Thymus (tissue), 14 donors: ENCODE results near the gene SKI. TPM values are rescaled to one million over a fixed set of nuclear protein-coding genes. Genes with fewer than 3 reads are reported as not detected.
A peak's percentile ranks its signal among the peaks of the same experiment; 100 is the strongest.

Experiments
- DNase-seq, 9 donors: peaks; one replicate each; pipeline ENCODE4 v3.0.0-alpha.2; 2013; ENCODE audit warnings: low spot score in 9 of 9, low read depth in 6 of 9, missing footprints in 1 of 9
- H3K27ac ChIP-seq, 2 donors: one replicate each; pipeline ENCODE4 v1.5.1; 2013; ENCODE audit warnings: control low read depth in 1 of 2, low read depth in 1 of 2, low read length in 1 of 2, mild to moderate bottlenecking in 1 of 2, moderate library complexity in 1 of 2
- H3K27me3 ChIP-seq, 2 donors: one replicate each; pipeline ENCODE4 v1.5.1; 2013; ENCODE audit warnings: low read length in 1 of 2; ENCODE audit not compliant: control insufficient read depth in 2 of 2, insufficient read depth in 1 of 2
- H3K36me3 ChIP-seq, 2 donors: one replicate each; pipeline ENCODE4 v1.5.1; 2013; ENCODE audit warnings: low read length in 1 of 2, mild to moderate bottlenecking in 1 of 2, moderate library complexity in 1 of 2; ENCODE audit not compliant: control insufficient read depth in 2 of 2, insufficient read depth in 2 of 2
- H3K4me1 ChIP-seq, 2 donors: one replicate each; pipeline ENCODE4 v1.5.1; 2013; ENCODE audit warnings: low read length in 2 of 2; ENCODE audit not compliant: control insufficient read depth in 2 of 2, insufficient read depth in 2 of 2
- H3K4me3 ChIP-seq, 2 donors: one replicate each; pipeline ENCODE4 v1.5.1; 2013; ENCODE audit warnings: low read length in 2 of 2, control low read depth in 1 of 2, mild to moderate bottlenecking in 1 of 2
- H3K9me3 ChIP-seq, 2 donors: one replicate each; pipeline ENCODE4 v1.5.1; 2013; ENCODE audit warnings: low read length in 1 of 2, mild to moderate bottlenecking in 1 of 2; ENCODE audit not compliant: control insufficient read depth in 2 of 2, insufficient read depth in 1 of 2
- WGBS: extraction: QIAGEN DNeasy Blood & Tissue Kit; methylation state at CpG from one replicate; pipeline ENCODE4 v1.1.7; 2013; 5-methylcytosine and 5-hydroxymethylcytosine counted together
- long read RNA-seq, 10 donors: transcript quantifications; one replicate each; lab custom pipeline, GENCODE V29; 2026
- polyA plus RNA-seq: library from polyadenylated mRNA; stranded (reverse); fragments of 200-250 nt; gene quantifications from one replicate; pipeline ENCODE4 v1.2.3, GENCODE V29; 2013
- total RNA-seq: library from RNA; stranded (reverse); fragments of 120-200 nt; gene quantifications from one replicate; pipeline ENCODE4 v1.2.4, GENCODE V29; 2013
- donor health status: healthy.

SKI gene
- 5.3 TPM for total RNA-seq
- polyA plus RNA-seq, result 16.4 TPM
- long read RNA-seq, donor 1, result 0 reads
- long read RNA-seq, donor 2, full-length matches to known transcripts, result 3 of 8 reads
- long read RNA-seq, donor 2, partial matches to known transcripts, result 5 of 8 reads
- long read RNA-seq, donor 2, other reads (novel, unspliced or antisense), result 0 of 8 reads
- long read RNA-seq, donor 3, result 0 reads
- long read RNA-seq, donor 4, full-length matches to known transcripts, result 1 of 1 reads
- long read RNA-seq, donor 4, partial matches to known transcripts, result 0 of 1 reads
- long read RNA-seq, donor 4, other reads (novel, unspliced or antisense), result 0 of 1 reads
- long read RNA-seq, donor 5, partial matches to known transcripts, result 13 of 13 reads
- long read RNA-seq, donor 5, other reads (novel, unspliced or antisense), result 0 of 13 reads
- long read RNA-seq, donor 6, result 0 reads
- long read RNA-seq, donor 7, result 0 reads
- long read RNA-seq, donor 8, result 0 reads
- long read RNA-seq, donor 9, full-length matches to known transcripts, result 2 of 2 reads
- long read RNA-seq, donor 9, partial matches to known transcripts, result 0 of 2 reads
- long read RNA-seq, donor 9, other reads (novel, unspliced or antisense), result 0 of 2 reads
- long read RNA-seq, donor 10, full-length matches to known transcripts, result 1 of 1 reads
- long read RNA-seq, donor 10, partial matches to known transcripts, result 0 of 1 reads
- long read RNA-seq, donor 10, other reads (novel, unspliced or antisense), result 0 of 1 reads

- under 1% methylated on average over 99 of the region's 100 CpGs for WGBS
- H3K27ac ChIP-seq, result peak within 1 kb of the TSS in 1 of 2 donors; percentile 96
- H3K4me3 ChIP-seq, result peak within 1 kb of the TSS; percentile 55 to 73
- H3K36me3 ChIP-seq, result no peaks in the 10 kb centered on the region
- H3K4me1 ChIP-seq, result peaks cover 22 to 47% of the 10 kb centered on the region in 2 donors
- no peaks in the 10 kb centered on the region for H3K9me3 ChIP-seq
- H3K27me3 ChIP-seq, result peaks cover 21 to 54% of the 10 kb centered on the region in 2 donors
- DNase-seq, result no peak
These were observed at the start of gene SKI for GRCh38 chr1:2228157-2228594. Gene SKI, plus strand, starts transcription at chr1:2228319. Its CDS starts 448 bp downstream, at chr1:2228767.

GRCh38 chr1:2178875-2179274 is 49.2 kb upstream of the SKI start:
- no peak overlapping the region for H3K4me3 ChIP-seq
- DNase-seq, result no peak
- no peak overlapping the region for H3K27ac ChIP-seq
- peaks cover 0 to 10% of the 10 kb centered on the region in 2 donors for H3K27me3 ChIP-seq
- no peaks in the 10 kb centered on the region for H3K9me3 ChIP-seq
- H3K4me1 ChIP-seq, result peaks cover 0 to 8% of the 10 kb centered on the region in 2 donors
- peaks cover 0 to 14% of the 10 kb centered on the region in 2 donors for H3K36me3 ChIP-seq
- 97% methylated on average over 16 of the region's 16 CpGs for WGBS

- Histone ChIP-seq H3K9me3 (no peaks in the 10 kb centered on the region), H3K4me3 (no peak overlapping the region), H3K27me3 (peaks cover 0 to 8% of the 10 kb centered on the region in 2 donors), H3K4me1 (peaks cover 0 to 4% of the 10 kb centered on the region in 2 donors), H3K27ac (no peak overlapping the region), H3K36me3 (peaks cover 0 to 14% of the 10 kb centered on the region in 2 donors)
- no peak for DNase-seq
- 91% methylated on average over 28 of the region's 28 CpGs for WGBS
These were observed 48.7 kb upstream of the SKI start for GRCh38 chr1:2179283-2180013.

GRCh38 chr1:2180297-2181245 is 47.5 kb upstream of the SKI start:
- peaks cover 0 to 16% of the 10 kb centered on the region in 2 donors for H3K36me3 ChIP-seq
- no peaks in the 10 kb centered on the region for H3K9me3 ChIP-seq
- 95% methylated on average over 58 of the region's 58 CpGs for WGBS
- peaks cover 0 to 1% of the 10 kb centered on the region in 2 donors for H3K27me3 ChIP-seq
- no peaks in the 10 kb centered on the region for H3K4me1 ChIP-seq
- no peak overlapping the region for H3K27ac ChIP-seq
- H3K4me3 ChIP-seq, result no peak overlapping the region
- DNase-seq, result no peak

GRCh38 chr1:2181271-2181670 is 46.8 kb upstream of the SKI start:
- H3K27me3 ChIP-seq, result no peaks in the 10 kb centered on the region
- peaks cover 0 to 19% of the 10 kb centered on the region in 2 donors for H3K36me3 ChIP-seq
- H3K4me3 ChIP-seq, result no peak overlapping the region
- no peaks in the 10 kb centered on the region for H3K4me1 ChIP-seq
- no peaks in the 10 kb centered on the region for H3K9me3 ChIP-seq
- no peak overlapping the region for H3K27ac ChIP-seq
- 95% methylated on average over 14 of the region's 14 CpGs for WGBS
- no peak for DNase-seq

GRCh38 chr1:2181752-2182151 is 46.4 kb upstream of the SKI start:
- DNase-seq, result no peak
- Histone ChIP-seq H3K4me3 (no peak overlapping the region), H3K27ac (no peak overlapping the region), H3K27me3 (no peaks in the 10 kb centered on the region), H3K9me3 (no peaks in the 10 kb centered on the region), H3K36me3 (peaks cover 4 to 22% of the 10 kb centered on the region in 2 donors), H3K4me1 (no peaks in the 10 kb centered on the region)
- 95% methylated on average over 11 of the region's 11 CpGs for WGBS

GRCh38 chr1:2182376-2182775 is 45.7 kb upstream of the SKI start:
- Histone ChIP-seq H3K36me3 (peaks cover 5 to 22% of the 10 kb centered on the region in 2 donors), H3K4me3 (no peak overlapping the region), H3K27me3 (no peaks in the 10 kb centered on the region), H3K4me1 (no peaks in the 10 kb centered on the region), H3K9me3 (no peaks in the 10 kb centered on the region), H3K27ac (no peak overlapping the region)
- WGBS, result 96% methylated on average over 13 of the region's 13 CpGs
- DNase-seq, result no peak

GRCh38 chr1:2183937-2184334 is 44.2 kb upstream of the SKI start:
- H3K4me1 ChIP-seq, result peaks cover 0 to 1% of the 10 kb centered on the region in 2 donors
- WGBS, result 95% methylated on average over 15 of the region's 15 CpGs
- H3K9me3 ChIP-seq, result no peaks in the 10 kb centered on the region
- no peak overlapping the region for H3K27ac ChIP-seq
- peaks cover 5 to 17% of the 10 kb centered on the region in 2 donors for H3K36me3 ChIP-seq
- DNase-seq, result no peak
- H3K4me3 ChIP-seq, result no peak overlapping the region
- no peaks in the 10 kb centered on the region for H3K27me3 ChIP-seq
